Pons (tissue), 1 donor: Measurements from ENCODE around the gene RNF6.
"Not testable (repeated sequence)": the region's sequence is repeated elsewhere in the genome, so short reads cannot be mapped to it uniquely, and the experiment has no call there.

Experiments
- DNase-seq: peaks from one replicate; pipeline ENCODE4 v3.0.0-alpha.2; 2016; ENCODE audit warnings: low spot score

Gene RNF6

DNA sequence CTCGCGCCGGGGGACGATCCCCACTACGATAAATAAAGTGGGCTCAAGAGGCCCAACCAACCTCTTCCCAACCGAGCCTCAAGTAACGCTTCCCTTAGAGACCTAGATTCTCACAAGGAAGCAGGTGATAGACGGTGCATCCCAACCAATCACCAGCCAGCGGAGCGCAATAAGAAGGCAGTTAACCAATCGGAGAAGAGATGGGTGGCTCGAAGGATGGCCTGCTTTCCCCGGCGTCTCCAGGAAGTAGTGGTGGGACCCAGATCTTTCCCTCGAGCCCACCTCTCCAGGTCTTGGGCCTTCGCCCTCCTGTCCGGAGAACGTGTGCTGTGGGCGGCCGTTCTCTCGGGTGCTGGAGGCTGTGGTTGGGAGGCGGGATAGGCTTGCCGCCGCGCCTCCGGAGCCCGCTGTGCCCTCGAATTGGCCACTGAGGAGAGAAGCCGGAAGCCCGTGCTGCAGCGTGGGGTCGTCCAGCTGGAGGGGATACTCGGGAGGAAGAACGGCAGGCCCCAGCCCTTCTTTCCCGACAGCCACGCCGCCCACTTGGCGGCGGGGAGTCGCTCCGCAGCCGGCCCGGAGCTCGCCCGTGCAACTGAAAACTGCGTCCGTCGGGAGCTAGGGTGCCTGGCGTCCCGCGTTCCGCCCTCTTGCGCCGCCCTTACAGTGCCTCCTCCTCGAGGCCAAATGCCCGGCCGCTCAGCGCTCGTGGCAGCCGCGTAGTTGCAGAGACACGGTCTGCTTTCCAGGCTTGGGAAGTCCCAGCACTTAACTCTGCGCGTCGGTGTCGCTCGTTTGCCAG lies at the start of gene RNF6:
RNF6 (minus strand) TSS at position 594 of the 799 bp plus-strand sequence. CDS start 2,665 bp downstream, outside the sequence.
- DNase-seq: peak; percentile 99

GRCh38 chr13:26270707-26271106 lies 48.6 kb upstream of the RNF6 start:
- no peak for DNase-seq

DNA sequence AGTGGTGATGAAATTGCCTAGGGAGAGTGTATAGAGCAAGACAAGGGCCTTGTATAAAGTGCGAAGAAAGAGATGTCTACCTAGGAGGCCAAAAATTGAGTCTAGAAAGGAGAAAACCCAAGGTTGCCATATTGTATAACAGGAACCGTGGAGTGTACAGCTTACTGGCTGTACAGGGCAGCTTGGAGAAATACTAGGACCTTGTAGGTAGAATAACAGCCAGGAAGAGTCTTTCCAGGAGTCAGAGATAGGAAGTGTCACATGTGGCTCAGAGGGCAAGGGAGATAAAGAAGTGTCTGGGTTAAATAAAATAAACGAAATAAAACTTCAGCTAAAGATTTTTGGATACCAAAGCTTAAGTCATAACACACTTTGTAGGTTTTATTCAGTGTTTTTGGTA lies 44.2 kb upstream of the RNF6 start:
- no peak for DNase-seq

DNA sequence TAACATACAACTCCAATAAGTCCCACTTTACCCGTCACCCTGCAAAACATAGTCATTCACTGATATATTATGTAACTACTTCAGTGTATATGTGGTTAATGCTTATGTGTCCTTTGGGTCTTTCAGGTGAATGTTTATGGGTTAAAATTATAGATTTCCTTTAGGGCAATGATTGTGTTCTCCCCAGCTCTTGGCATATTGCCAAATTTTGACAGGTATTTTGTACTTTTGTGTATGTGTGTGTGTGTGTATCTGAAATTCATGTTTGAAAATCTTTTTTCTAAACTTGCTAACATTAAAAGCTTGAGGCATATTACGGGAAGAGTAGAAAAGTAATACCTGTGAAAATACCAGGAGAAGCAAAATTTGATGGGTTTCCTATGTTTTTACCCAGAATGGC lies 40.0 kb upstream of the RNF6 start:
- no peak for DNase-seq

- no peak for DNase-seq
Observed at GRCh38 chr13:26259634-26260033, 37.5 kb upstream of the RNF6 start.

DNA sequence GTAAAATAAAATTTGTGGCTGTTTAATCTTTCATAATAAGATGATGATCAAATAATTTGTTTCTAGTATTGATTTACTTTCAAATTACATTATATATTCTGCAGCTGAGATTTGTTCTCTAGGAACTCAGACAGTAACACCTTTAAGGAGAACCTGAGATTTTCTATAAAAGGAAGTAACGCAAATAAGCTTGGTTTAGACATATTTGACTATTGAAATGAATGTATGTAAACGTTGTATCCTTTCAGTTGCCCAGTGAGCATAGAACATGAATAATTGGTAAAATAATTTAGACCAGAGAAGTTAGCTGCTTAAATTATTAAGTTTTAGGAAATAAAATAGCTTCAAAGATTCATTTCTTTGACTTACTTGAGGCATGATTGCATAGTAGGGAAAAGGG lies 34.9 kb upstream of the RNF6 start:
- DNase-seq: no peak

DNA sequence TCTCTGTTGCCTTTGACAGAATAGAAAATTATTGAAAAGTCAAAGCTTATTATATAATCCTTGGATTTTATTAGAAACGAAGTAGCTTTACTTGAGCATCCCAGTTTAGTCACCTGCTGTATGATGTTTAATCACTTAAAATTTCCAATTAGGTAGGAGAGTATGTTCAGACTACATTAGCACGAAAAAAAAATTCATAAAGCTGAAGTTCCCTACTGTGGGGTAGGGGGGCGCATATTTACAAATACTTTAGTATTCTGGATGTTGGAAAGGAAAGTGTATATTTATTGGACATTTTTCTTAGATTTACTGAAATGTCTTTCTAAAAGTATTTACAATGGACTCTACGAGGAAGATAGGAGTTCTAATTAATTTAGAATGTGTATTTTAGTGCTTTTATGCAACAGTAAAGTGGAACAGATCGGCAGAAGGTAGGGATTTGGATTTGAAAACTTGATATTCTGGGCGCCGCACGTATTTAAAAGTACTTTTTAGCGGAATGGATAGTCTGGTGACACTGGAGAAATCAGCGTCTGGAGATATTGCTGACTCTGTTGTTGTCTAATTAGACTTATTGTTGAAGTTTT lies 33.7 kb upstream of the RNF6 start:
- peak; percentile 22 for DNase-seq

GRCh38 chr13:26255115-26255514 lies 33.0 kb upstream of the RNF6 start:
- DNase-seq: peak; percentile 10

DNA sequence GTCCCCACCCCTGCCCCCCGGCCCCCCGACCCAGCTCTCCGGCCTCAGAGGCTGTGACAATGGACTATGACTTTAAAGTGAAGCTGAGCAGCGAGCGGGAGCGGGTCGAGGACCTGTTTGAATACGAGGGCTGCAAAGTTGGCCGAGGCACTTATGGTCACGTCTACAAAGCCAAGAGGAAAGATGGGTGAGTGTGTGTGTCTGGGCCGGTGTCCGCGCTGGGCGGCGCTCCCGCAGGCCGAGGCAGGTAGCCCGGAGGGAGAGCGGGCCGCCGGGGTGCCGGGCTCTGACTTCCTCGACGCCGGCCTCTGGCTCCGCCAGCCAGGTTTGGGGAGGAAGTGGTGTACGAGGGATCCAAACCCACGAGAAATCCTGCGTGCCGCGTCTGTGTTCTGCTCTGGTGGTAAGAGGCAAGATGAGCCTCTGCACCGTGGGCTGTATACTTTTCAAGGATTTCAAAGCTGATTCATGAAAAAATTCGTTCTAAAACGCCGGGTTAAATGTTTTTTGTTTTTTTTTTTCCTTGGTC lies 32.5 kb upstream of the RNF6 start:
- peak; percentile 52 for DNase-seq

GRCh38 chr13:26253787-26254582 lies 31.9 kb upstream of the RNF6 start, which contains the start of gene CDK8:
TSS of gene CDK8 (plus strand) at chr13:26254129. CDS start at chr13:26254642, 513 bp downstream.
- peak; percentile 90 for DNase-seq

DNA sequence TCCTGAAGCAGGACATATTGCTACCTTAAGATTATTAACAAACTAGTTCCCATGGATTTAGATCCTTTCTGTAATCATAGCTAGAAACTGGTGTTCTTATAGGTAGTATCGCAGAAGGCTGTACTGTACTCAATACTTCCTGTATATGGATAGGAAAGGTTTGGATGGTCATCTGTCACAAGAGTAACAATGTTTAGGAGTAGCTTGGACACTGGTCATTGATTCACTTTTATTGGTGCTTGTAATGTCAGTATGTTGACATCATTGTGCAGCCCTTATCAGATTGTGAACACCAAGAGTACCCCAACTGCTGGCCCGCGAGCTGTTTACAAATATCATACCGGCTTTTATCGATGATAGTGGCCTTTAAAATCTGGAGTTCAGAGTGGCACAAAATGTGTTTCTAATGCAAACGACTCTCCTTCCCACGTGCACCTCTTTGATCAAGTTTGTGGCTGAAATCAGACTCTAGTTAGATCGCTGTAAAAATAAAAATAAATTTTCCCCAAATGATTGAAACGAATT lies 31.2 kb upstream of the RNF6 start:
- DNase-seq: no peak

DNA sequence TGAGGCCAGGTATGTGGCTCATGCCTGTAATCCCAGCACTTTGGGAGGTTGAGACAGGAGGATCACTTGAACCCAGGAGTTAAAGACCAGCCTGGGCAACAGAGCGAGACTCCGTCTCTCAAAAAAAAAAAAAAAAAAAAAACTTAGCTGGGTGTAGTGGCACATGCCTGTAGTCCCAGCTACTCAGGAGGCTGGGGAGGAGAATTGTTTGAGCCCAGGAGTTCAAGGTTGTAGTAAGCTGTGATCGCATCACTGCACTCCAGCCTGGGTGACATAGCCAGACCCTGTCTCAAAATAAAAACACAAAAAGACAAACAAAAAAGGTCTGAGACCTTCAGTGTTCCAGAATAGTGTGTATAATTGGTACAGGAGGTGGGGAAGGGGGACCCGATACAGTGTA lies 29.9 kb upstream of the RNF6 start:
- DNase-seq: not testable (repeated sequence)

GRCh38 chr13:26249551-26249950 lies 27.4 kb upstream of the RNF6 start:
- DNase-seq: no peak

GRCh38 chr13:26247608-26248007 lies 25.5 kb upstream of the RNF6 start:
- DNase-seq: no peak

- DNase-seq: no peak
Observed at GRCh38 chr13:26247011-26247410, 24.9 kb upstream of the RNF6 start.

DNA sequence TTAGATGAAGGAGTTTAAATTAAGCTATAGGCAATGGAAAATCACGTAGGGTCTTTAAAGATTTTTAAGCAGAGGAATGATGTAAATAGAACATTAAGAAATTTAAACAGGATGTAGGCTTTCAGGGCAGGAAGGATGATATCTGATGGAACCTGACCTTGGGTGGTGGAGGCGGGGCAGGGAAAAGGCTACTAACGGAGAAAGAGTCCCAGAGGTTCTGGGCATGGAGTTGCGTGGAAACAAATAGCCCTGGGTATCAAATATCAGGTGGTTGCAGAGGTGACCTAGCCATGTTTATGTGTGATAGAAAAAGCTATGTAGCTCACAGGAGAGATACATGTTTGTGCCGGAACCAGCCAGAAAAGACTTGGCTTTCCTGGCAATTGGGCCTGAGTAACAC lies 24.0 kb upstream of the RNF6 start:
- DNase-seq: no peak

- DNase-seq: no peak
Observed at GRCh38 chr13:26236296-26236695, 14.2 kb upstream of the RNF6 start.

GRCh38 chr13:26230703-26231102 lies 8.6 kb upstream of the RNF6 start:
- no peak for DNase-seq

- DNase-seq: no peak
Observed at GRCh38 chr13:26229080-26229615, 7.0 kb upstream of the RNF6 start.

- peak; percentile 12 for DNase-seq
Observed at GRCh38 chr13:26228096-26228495, 6.0 kb upstream of the RNF6 start.

- DNase-seq: no peak
Observed at GRCh38 chr13:26227166-26227971, 5.3 kb upstream of the RNF6 start.
